Fibroblast of skin of back (primary cell): ENCODE results near the gene CFAP20DC.

Source experiments
- DNase-seq: peaks from one replicate; pipeline ENCODE4 v3.0.0-alpha.2; 2013

CFAP20DC gene

DNA sequence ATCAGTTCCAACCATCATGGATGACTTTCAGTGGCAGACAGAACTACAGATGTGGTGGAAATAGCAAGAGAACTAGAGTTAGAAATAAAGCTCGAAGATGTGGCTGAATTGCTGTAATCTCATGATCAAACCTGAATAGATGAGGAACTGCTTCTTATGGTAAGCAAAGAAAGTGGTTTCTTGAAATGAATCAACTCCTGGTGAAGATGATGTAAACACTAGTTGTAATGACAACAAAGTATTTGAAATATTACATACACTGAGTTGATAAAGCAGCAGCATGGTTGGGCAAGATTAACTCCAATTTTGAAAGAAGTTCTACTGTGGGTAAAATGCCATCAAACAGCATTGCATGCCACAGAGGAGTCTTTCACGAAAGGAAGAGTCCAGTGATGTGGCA is 251.5 kb downstream of the CFAP20DC start:
- no peak for DNase-seq

DNA sequence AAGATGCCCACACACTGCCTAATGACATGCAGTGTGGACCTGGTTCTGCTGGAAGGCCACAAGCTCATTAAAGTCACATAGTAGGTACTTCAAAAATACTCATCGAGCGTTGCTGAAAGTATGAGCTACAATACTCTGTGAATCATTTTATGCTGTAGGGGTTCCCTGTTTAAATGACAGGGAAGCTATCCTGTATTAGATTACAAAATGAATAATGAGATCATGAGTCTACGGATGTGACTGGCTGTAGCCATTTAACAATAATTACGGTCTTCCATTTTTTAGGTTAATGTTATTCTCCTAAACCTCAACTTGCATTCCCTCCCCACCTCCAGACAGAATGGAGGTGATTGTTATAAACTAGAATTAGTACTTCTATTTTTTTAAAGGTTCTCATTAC is 255.1 kb downstream of the CFAP20DC start:
- DNase-seq, result no peak

DNA sequence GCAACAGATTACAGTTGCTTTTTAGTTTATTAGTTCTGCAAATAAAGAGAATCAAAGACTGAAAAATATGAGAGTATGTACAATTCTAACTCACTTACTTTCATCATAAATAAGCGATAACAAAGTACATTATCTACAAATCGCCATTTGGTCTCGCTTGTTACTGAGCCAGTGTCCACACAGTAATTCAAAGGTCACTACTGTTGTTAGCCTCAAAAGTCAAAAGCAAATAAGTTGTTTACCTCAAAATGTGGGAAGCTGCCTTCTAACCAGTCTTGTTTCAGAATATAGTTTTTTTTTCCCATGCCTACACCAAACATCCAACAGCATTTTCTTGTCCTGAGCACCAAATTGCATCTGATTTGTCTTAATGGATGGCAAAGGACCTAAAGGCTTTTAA is 255.9 kb downstream of the CFAP20DC start:
- DNase-seq, result no peak

DNA sequence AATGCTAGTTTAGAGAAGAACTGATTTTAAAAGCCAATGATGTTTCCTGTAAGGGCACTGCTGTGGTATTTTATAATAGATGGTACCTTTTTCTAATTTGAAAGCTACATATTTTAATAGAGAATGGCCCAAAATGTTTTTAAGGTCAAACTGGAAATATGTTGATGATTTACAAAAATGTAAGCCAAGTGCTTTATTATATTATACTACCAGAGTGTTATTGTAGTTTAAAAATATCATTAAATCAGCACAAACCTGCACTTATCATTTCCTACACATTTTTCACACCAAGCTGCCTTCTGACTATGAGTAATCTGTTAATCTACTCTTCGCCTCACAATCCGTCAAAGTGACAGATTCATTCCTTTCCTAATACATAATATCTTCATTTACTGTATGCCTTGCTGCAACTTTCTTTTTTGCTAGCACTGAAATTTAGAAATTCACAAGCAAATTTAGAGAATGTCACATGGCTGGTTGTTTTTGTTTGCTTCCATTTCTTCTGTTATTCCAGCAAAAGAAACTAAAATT is 256.8 kb downstream of the CFAP20DC start:
- peak; percentile 48 for DNase-seq

DNA sequence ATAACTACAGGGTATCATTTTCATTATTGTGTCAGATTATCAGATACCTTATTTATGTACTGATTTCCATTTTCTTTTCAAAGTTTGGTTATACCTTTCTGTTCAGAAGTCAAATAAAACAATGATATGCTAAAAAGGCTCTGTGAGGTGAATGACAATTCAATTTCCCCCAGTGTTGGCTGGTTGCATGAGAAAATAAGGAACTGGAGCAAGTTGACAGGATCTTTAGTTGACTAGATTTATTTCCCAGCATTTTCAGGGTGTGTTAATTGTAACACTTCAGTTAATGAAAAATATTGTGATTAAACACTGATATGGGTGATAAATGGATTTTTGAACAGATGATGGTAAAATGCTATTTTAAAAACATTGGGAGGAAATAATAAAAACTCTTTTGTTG is 260.4 kb downstream of the CFAP20DC start:
- no peak for DNase-seq

DNA sequence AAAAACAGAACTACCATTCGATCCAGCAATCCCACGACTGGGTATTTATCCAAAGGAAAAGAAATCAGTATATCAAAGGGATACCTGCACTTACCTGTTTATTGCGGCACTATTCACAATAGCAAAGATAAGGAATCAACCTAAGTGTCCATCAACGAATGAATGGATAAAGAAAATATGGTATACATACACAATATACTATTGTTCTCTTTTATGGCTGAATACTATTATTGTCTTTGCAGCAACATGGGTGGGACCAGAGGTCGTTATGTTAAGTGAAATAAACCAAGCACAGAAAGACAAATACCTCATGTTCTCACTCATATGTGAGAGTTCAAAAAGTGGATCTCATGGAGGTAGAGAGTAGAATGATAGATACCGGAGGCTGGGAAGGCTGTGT is 264.9 kb downstream of the CFAP20DC start:
- no peak for DNase-seq

DNA sequence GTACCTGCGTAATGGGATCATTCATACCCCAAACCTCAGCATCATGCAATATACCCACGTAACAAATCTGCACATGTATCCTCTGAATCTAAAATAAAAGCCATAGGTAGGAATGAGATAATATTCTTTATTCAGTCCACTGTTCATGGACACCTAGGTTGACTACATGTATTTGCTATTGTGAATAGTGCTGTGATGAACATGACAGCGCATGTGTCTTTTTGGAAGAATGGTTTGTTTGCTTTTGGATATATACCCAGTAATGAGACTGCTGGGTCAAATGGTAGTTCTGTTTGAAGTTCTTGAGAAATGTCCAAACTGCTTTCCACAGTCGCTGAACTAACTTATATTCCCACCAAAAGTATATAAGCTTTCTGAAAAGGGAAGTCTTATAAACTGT is 265.4 kb downstream of the CFAP20DC start:
- no peak for DNase-seq

DNA sequence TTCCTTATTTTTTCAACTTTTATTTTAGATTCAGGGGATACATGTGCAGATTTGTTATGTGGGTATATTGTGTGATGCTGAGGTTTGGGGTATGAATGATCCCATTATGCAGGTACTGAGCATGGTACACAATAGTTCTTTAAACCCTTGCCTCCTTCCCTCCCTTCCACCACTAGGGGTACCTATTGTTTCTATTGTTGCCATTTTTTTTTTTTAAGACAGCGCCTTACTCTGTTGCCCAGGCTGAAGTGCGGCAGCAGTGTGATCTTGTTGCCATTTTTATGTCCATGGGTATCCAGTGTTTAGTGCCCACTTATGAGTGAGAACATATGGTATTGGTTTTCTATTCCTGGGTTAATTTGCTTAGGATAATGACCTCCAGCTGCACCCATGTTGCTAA is 266.0 kb downstream of the CFAP20DC start:
- no peak for DNase-seq

DNA sequence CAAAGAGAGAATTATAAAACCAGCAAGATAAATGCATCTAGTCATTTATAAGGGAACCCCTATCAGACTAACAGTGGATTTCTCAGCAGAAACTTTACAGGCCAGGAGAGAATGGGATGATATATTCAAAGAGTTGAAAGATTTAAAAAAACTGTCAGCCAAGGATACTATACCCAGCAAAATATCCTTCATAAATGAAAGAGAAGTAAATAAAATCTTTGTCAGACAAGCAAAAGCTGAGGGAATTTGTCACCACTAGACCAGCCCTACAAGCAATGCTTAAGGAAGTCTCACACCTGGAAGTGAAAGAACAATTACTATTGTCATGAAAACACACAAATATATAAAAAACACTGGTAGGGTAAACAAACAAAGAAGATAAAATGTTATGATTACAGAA is 269.9 kb downstream of the CFAP20DC start:
- no peak for DNase-seq

DNA sequence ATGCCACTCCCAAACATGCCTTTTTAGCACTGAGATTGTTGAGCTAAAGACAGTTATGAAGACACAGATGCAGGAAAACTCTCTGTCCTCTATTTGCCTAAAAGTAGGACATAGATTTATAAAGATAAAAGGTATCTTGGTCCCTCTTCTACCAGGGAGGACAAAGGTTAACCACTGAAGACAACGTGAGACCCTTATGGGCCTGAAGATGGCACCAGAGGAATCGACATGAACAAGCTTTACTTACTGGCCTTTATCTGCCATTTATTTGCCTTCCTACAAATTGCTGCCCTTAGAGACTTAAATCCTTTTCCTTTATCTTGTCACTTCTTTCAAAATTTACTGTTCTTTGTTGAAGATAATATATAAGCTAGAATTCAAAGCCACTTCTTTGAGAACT is 273.6 kb downstream of the CFAP20DC start:
- DNase-seq, result no peak

DNA sequence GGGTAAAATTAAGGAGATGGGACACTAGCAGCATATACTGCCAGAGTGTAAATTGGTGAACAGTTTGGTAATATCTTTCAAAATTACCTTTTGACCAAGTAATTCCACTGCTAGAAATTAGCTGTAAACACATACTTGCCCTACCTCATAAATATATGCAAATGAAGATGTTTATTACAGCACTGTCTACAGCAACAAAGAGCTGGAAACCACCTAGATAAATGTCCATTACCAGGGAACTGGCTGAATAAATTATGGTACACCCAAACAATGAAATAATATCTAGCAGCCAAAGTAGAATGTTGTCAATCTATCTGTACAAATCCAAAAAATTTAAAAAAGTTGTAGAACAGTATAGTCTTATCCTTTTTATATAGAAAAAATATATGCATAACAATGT is 277.4 kb downstream of the CFAP20DC start:
- DNase-seq, result no peak

DNA sequence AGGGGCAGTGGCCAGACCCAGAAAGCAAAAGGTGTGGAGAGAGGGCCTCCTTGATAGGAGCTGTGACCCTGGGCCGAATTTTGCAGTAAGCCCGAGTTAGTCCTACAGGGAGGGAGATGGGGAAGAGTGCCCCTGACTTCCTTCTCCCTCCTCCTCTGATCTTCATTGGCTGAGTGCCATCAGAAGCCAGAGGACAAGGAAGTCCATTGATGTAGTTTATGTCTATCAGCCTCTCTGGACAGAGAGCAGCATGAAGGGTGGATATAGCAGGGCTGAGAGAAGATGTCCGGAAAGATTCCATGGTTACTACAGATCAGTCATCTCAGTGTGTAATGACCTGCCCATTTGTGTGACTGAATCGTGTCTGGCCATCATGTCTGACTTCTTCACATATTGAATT is 280.8 kb downstream of the CFAP20DC start:
- no peak for DNase-seq

DNA sequence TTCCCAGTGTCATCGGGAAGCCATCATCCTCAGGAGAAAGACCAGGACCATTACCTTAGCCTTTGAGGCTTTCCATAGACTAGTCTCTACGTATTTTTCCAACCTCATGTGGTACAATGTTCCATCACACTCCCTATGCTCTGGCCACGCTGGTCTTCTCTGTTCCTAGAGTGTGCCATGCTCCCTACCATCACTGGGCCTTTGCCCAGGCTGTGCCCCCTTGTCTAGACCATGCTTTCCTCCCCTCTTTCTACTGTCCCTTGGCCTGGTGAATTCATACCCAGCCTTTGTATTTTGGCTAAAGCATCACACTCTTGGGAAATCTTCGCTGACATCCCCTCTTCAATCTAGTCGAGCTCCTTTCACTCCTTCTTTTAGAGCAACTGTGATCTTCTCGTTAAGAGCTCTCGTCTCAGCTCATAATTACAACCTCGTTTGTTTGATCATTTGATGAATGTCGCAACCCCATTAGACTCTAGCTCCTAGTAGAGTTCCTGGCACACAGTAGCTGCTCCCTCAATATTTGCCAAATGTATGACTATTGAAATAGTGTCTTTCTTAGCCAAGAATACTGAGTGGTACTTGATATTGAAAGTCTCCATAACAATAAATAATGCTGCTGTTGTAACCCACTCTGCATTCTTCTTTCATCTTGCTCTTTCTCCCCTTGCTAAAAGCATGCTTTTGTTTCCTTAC is 283.1 kb downstream of the CFAP20DC start:
- DNase-seq, result no peak

DNA sequence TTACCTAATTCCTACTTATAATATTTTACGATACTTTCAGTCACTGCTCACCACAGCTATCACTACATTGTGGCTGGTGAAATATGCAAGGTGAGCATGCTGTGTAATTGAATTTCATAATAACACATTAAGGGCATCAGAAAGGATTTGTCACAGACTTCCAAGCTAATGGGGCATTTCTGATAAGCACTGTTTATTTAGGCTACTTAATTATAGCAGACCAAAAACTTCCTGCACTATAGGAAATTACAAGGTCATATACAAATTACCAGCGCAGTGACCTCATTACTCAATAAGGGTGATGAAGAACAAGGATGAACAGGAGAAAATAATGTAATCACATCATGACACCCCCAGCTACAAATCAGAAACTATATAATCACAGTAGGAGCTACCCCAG is 294.7 kb downstream of the CFAP20DC start:
- DNase-seq, result no peak

DNA sequence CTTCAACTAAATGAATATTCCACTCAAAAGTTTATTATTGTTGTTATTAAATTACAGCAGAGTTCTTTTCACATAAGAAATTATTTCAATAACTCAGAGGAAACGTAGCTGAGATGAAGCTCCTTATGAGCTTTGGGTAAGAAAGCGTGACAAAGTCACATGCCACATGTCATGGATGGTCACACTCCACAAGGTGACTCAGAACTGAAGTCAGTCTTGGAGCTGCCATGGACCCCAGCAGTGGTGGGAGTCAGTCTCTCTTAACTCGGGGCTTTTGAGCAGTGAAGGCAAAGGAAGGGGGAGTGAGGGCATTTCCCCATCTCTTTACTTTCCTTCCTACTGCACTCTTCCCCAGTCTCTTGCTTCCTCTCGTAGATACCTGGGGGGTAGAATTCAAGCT is 295.8 kb downstream of the CFAP20DC start:
- no peak for DNase-seq

DNA sequence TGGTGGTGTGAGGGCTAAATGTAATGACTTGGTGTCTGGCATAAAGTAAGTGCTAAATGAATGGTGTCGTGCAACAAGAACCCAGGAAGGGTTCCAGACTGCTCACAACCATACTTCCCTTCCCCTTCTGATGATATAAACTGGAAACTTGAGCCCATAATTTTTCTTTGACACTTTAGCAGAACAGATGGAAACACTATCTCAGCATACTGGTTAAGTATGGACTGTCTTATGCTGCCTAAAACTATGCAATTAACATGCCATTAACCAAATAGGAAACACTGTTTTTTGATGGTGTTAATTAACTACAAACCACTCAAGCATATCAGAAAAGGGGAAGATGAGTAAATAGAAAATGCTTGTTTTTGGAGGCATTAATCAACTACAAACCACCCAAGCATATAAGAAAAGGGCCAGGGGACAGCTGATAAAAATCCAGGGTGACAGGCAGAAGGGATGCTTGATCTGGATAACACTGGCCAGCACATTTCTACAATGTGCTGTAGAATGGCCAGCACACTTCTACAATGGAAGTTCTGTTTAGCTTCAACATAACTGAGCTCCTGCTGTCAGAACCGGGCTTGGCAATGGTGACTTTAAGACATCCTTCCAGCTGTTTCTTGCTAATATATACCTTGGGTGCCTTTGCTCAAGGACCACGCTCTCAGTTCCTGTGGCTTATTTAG is 297.8 kb downstream of the CFAP20DC start:
- no peak for DNase-seq

DNA sequence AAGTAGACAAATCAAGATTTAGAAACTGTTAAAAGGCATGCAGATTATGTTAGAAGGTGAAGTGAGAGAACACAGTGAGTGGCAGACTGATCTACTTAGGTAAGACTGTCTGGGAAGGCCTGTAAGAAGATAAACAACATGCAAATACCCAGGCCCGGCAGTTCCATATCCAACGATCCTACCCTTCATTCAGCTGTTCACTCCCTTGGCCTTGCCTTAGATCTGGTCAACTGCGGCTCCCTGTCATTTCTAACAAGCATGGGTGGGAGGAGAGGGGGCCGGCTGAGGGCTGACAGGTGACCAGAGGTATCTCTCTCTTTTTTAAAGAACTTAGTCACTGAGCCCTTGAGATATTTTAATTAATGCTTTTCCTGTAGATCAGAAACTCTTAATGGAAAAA is 298.6 kb downstream of the CFAP20DC start:
- no peak for DNase-seq

DNA sequence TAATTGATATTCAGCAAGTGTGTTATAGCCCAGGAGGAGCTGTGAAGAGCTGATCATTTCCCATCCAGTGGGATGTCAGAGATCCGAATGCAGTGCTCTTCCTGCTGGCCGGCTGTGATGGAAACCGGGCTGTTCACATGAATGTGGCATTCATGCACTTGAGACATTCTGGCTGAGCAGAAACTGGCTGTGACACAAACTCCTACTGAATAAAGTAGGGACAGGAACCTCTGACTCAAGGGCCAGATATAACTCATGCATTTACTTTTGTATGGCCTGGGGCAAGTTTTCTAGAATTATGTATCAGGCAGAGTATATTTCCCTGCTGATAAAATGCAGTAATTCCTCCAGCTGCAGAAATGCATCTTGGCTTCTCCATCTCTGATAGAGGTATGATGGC is 299.9 kb downstream of the CFAP20DC start:
- DNase-seq, result no peak

DNA sequence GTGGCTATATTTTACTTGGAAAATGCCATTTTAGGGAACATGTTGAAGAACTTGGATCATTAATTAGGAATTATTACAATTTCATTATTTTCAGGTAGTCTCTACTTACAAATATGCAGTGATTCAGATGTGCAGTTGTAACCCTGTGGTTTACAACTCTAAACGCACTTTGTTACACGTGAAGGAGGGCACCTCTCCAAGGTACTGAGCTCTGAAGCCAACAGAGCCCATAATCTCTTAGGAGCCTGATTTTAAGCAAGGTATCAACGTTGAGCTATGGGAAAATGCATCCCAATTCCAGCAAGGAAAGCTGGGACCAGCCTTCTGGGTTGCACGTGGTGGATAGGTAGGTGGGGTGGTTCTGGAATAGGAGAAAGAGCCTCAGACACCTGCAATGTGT is 301.8 kb downstream of the CFAP20DC start:
- no peak for DNase-seq

DNA sequence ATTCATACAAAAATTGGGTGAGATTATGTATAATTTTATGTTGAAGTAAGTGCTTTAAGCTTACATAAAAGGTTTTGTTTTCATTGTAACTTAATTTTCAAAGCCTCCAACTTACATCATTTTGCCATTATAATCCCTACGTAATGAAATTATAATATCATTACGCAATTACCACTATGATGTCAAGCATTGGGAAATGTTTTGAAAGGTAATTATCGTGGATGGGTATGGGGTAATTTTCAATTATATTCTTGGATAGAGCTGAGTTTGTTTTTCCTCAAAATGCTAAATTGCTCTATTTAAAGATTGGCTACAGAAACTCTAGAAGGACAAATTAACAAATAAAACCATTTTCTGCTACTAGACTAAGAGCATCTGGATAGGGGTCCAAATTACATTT is 303.1 kb downstream of the CFAP20DC start:
- DNase-seq, result no peak

DNA sequence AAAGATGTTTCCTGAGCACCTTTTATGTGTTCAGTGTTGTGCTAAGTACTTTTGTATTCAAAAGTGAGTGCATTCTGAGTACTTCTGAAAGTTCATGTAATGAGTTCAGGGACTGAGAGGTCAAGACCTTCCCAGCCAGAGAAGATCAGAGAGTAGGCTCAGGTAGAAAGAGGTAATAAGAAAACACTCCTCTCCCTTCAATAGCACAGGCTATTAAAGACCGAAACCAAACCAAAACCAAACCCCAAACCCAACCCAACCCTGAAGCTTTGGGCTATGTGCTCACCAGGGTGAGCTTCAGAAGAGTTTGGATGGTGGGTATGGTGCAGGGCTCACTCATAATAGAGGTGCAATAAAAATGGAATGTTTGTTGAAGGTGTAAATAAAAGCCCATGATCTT is 306.5 kb downstream of the CFAP20DC start:
- no peak for DNase-seq

DNA sequence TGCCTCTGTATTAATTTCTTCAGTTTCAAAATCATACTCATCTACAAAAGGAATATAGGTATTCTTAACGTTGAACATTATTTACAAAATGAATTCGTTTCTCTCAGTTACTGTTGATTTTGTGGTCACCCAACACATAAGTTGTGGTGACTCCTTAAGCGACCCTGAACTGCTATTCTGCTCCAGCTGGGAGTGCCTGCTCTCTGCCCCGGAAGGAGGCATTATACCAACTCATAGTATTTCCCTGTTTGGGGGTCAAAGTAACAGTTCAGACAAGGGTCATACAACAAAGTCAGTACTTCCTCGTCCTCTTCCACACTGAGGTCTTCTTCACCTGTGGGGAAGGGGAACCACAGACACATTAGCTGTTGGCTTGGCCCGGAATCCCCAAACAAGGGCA is 307.6 kb downstream of the CFAP20DC start:
- DNase-seq, result no peak

DNA sequence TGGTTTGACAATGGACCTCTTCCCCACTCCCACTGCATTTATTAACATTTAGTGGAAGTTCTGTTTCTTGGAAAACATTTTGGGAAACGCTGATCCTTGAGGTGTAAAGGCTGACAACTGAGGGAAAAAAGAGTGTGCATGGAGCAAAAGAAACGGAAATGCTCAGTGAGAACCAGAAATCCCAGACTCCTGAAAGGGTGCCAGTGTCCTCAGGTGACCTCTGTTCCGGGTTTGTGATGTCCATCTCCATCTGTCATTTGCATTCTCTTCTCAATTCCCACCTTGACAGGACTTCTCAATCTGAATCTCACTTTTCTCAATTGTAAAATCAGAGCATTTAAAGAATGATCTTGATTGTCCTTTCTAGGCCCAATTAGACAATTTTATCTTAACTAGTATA is 312.2 kb downstream of the CFAP20DC start:
- no peak for DNase-seq

DNA sequence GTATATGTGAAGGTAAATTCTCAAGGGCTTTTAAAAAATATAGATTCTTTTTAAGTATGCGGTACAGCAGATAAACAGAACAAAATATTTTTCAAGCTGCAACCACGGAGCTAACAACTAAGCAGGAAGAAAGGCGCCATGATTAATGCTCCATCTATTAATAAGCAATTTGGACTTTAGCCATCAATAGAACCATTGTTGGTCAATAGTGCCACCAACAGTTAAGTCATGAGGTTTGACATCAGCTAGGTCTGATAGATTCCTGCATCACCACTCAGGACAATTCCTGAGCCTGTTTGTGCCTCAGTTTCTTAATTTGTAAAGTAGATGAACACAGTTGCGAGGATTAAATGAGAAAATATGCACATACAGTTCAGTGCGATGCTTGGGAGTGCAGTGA is 318.2 kb downstream of the CFAP20DC start:
- DNase-seq, result no peak

DNA sequence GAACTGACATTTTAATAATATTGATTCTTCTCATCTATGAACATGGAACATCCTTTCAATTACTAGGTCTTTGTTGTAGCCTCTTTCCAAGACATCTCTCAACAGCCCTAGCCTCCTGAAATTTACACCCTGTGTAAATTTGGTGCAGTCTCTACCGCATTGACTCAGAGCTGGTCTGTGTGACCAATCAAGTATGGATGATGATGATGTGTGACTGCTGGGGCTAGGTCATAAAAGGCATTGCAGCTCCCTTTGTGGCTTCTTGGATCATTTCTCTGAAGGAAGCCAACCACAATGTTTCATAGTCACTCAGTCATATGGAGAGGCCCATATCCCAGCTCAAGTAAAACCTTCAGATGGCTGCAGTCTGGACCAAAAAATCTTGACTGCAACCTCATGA is 321.1 kb downstream of the CFAP20DC start:
- no peak for DNase-seq
